Germinal center (tissue), 1 donor: Measurements from ENCODE around the gene SERPIND1.
A peak's percentile ranks its signal among the peaks of the same experiment; 100 is the strongest.
"Not testable (repeated sequence)": the region's sequence is repeated elsewhere in the genome, so short reads cannot be mapped to it uniquely, and the experiment has no call there.

Experiments
- DNase-seq: peaks from one replicate; pipeline ENCODE4 v3.0.0; 2012; ENCODE audit warnings: mixed read lengths, low spot score

The SERPIND1 gene

GRCh38 chr22:20773793-20774212 is at the start of gene SERPIND1:
TSS of gene SERPIND1 (plus strand) at chr22:20774113. CDS start at chr22:20779313, 5,200 bp downstream.
- DNase-seq: no peak

- DNase-seq: no peak
These were observed 49.0 kb upstream of the SERPIND1 start for GRCh38 chr22:20724676-20725454.

GRCh38 chr22:20725987-20726558 is 47.8 kb upstream of the SERPIND1 start:
- DNase-seq: no peak

- DNase-seq: no peak
These were observed 46.5 kb upstream of the SERPIND1 start for GRCh38 chr22:20727118-20728015.

- DNase-seq: no peak
These were observed 45.3 kb upstream of the SERPIND1 start for GRCh38 chr22:20728523-20729190.

GRCh38 chr22:20729194-20729593 is 44.7 kb upstream of the SERPIND1 start:
- DNase-seq: no peak

- not testable (repeated sequence) for DNase-seq
These were observed 41.5 kb upstream of the SERPIND1 start for GRCh38 chr22:20732431-20732830.

GRCh38 chr22:20735356-20736162 is 38.4 kb upstream of the SERPIND1 start:
- not testable (repeated sequence) for DNase-seq

- DNase-seq: not testable (repeated sequence)
These were observed 37.0 kb upstream of the SERPIND1 start for GRCh38 chr22:20736891-20737290.

GRCh38 chr22:20738394-20739089 is 35.4 kb upstream of the SERPIND1 start:
- DNase-seq: no peak

GRCh38 chr22:20740222-20740951 is 33.5 kb upstream of the SERPIND1 start:
- no peak for DNase-seq

- no peak for DNase-seq
These were observed 32.8 kb upstream of the SERPIND1 start for GRCh38 chr22:20741008-20741633.

- peak; percentile 60 for DNase-seq
These were observed 32.0 kb upstream of the SERPIND1 start for GRCh38 chr22:20741634-20742581.

GRCh38 chr22:20742764-20743163 is 31.1 kb upstream of the SERPIND1 start:
- DNase-seq: no peak

GRCh38 chr22:20744456-20744855 is 29.5 kb upstream of the SERPIND1 start:
- no peak for DNase-seq

- no peak for DNase-seq
These were observed 28.8 kb upstream of the SERPIND1 start for GRCh38 chr22:20745119-20745518.

- DNase-seq: no peak
These were observed 27.3 kb upstream of the SERPIND1 start for GRCh38 chr22:20746431-20747189.
